A673 (cell line): ENCODE measurements around the gene ZNF511. TPM values are rescaled to one million over a fixed set of nuclear protein-coding genes. Genes with fewer than 3 reads are reported as not detected.

Experiments used
- BruUV-seq: library from RNA; stranded (reverse); fragments of 400-500 nt; replicated peaks from 2 replicates; lab custom pipeline; 2021; lab: Mats Ljungman, UMichigan
- CTCF ChIA-PET: fragments of 300-600 bp; sonication (Branson Sonifier 250); formaldehyde crosslinking; loops from one replicate; lab custom pipeline; 2022; ENCODE audit warnings: antibody characterized with exemption; lab: Charles Lee
- POLR2A ChIA-PET: fragments of 300-600 bp; sonication (Branson Sonifier 250); formaldehyde crosslinking; loops from one replicate; lab custom pipeline; 2022; ENCODE audit warnings: antibody characterized with exemption; ENCODE audit not compliant: low non-redundant PET; lab: Charles Lee
- DNase-seq: peaks from one replicate; pipeline ENCODE4 v3.0.0-alpha.2; 2015; ENCODE audit warnings: low spot score
- H3K27ac ChIP-seq: fragments of 200-600 bp; sonication (generic); 2 replicates; pipeline ENCODE4 v1.5.1; 2016; ENCODE audit warnings: mixed run types, low read depth, mild to moderate bottlenecking, mixed read lengths, antibody characterized with exemption, low read length; ENCODE audit not compliant: poor library complexity, severe bottlenecking
- H3K27me3 ChIP-seq: fragments of 200-600 bp; sonication (generic); replicated peaks from 2 replicates; pipeline ENCODE4 v1.6.1; 2017; ENCODE audit warnings: mixed run types, low read depth, mild to moderate bottlenecking, mixed read lengths, antibody characterized with exemption, low read length; ENCODE audit not compliant: insufficient read depth, poor library complexity
- H3K36me3 ChIP-seq: fragments of 200-600 bp; sonication (generic); 2 replicates; pipeline ENCODE4 v1.6.1; 2016; ENCODE audit warnings: mixed run types, mild to moderate bottlenecking, mixed read lengths, antibody characterized with exemption, low read length; ENCODE audit not compliant: insufficient read depth, poor library complexity, severe bottlenecking
- H3K4me1 ChIP-seq: fragments of 200-600 bp; sonication (generic); 2 replicates; pipeline ENCODE4 v1.6.1; 2017; ENCODE audit warnings: mixed run types, mild to moderate bottlenecking, mixed read lengths, antibody characterized with exemption, low read length; ENCODE audit not compliant: insufficient read depth, poor library complexity, severe bottlenecking
- H3K4me3 ChIP-seq: fragments of 200-600 bp; sonication (generic); 2 replicates; pipeline ENCODE4 v1.5.1; 2016; ENCODE audit warnings: low read depth, mixed run types, mild to moderate bottlenecking, mixed read lengths, low read length; ENCODE audit not compliant: poor library complexity, severe bottlenecking
- H3K9me3 ChIP-seq: fragments of 200-600 bp; sonication (generic); 2 replicates; pipeline ENCODE4 v1.6.1; 2016; ENCODE audit warnings: mixed run types, low read depth, mild to moderate bottlenecking, mixed read lengths, antibody characterized with exemption, low read length; ENCODE audit not compliant: poor library complexity, severe bottlenecking
- CTCF ChIP-seq: fragments of 300-800, 200-600 bp; sonication (generic); conservative IDR thresholded peaks from 2 replicates; pipeline ENCODE4 v1.5.1; 2017; ENCODE audit warnings: low read depth, mild to moderate bottlenecking, antibody characterized with exemption, low read length, moderate library complexity, mixed read lengths
- EZH2 ChIP-seq: fragments of 200-600 bp; sonication (generic); IDR thresholded peaks from 2 replicates; pipeline ENCODE4 v1.6.1; 2017; ENCODE audit warnings: borderline replicate concordance, low read depth, mild to moderate bottlenecking, mixed read lengths, antibody characterized with exemption, low read length; ENCODE audit not compliant: poor library complexity, severe bottlenecking
- intact Hi-C: fragments of 100-400 bp; cut with micrococcal nuclease; formaldehyde crosslinking; loops from one replicate; pipeline ENCODE4 v1.10.0; 2022; ENCODE audit not compliant: unreplicated experiment
- total RNA-seq: library from RNA; stranded (reverse); gene quantifications from 2 replicates; pipeline ENCODE4 v1.2.3, GENCODE V29; 2021

The ZNF511 gene
- total RNA-seq, 1 experiment from 2014 or later = 61.4 TPM

- DNase-seq = no peak
- CTCF ChIA-PET = no interaction called here
Measured at GRCh38 chr10:133267829-133268228, 40.9 kb upstream of the ZNF511 start.

GRCh38 chr10:133268532-133268931 lies 40.2 kb upstream of the ZNF511 start:
- Histone ChIP-seq H3K27ac (no peak overlapping the region), H3K4me1 (no peaks in the 10 kb centered on the region), H3K36me3 (no peaks in the 10 kb centered on the region), H3K27me3 (no peaks in the 10 kb centered on the region), H3K9me3 (no peaks in the 10 kb centered on the region), H3K4me3 (no peak overlapping the region)
- ChIA-PET POLR2A (no interaction called here), CTCF (no interaction called here)
- BruUV-seq = no TSS peak
- DNase-seq = no peak
- TF ChIP-seq EZH2 (no peak), CTCF (no peak)
- intact Hi-C loops = no loop called here

More at GRCh38 chr10:133267829-133268228, 40.9 kb upstream of the ZNF511 start:
- no peaks in the 10 kb centered on the region for H3K4me1 ChIP-seq
- no peak overlapping the region for H3K4me3 ChIP-seq
- POLR2A ChIA-PET = interaction anchor here (0.6 kb wide), 1 partner anchor 32 kb away, joined by 3 read pairs; no protein-coding TSS in a partner anchor
- H3K9me3 ChIP-seq = no peaks in the 10 kb centered on the region
- no TSS peak for BruUV-seq
- no peaks in the 10 kb centered on the region for H3K27me3 ChIP-seq
- intact Hi-C loops = no loop called here
- no peak for TF ChIP-seq EZH2
- TF ChIP-seq CTCF = no peak
- no peaks in the 10 kb centered on the region for H3K36me3 ChIP-seq
- H3K27ac ChIP-seq = no peak overlapping the region

- Histone ChIP-seq H3K4me3 (no peak overlapping the region), H3K4me1 (no peaks in the 10 kb centered on the region), H3K27me3 (no peaks in the 10 kb centered on the region), H3K36me3 (no peaks in the 10 kb centered on the region), H3K9me3 (no peaks in the 10 kb centered on the region), H3K27ac (no peak overlapping the region)
- ChIA-PET POLR2A (no interaction called here), CTCF (no interaction called here)
- BruUV-seq = no TSS peak
- intact Hi-C loops = no loop called here
- no peak for TF ChIP-seq CTCF
- no peak for TF ChIP-seq EZH2
- no peak for DNase-seq
Measured at GRCh38 chr10:133269367-133269766, 39.3 kb upstream of the ZNF511 start.
